Activated CD4-positive, alpha-beta T cell treated with anti-CD3 and anti-CD28 coated beads for 36 hours (primary cell): Measurements from ENCODE around the gene EPHX1. TPM values are rescaled to one million over a fixed set of nuclear protein-coding genes. Genes with fewer than 3 reads are reported as not detected.

ENCODE experiments used
- ATAC-seq: fragments of 200-7000 bp; cut with Tn5 transposase; one replicate; pipeline ENCODE4 v1.10.0; 2021; ENCODE audit warnings: mild to moderate bottlenecking, moderate library complexity
- CTCF ChIA-PET: fragments of 350-600 bp; sonication (Branson Sonifier 250); formaldehyde crosslinking; loops from one replicate; lab custom pipeline; 2021; ENCODE audit warnings: antibody characterized with exemption; lab: Charles Lee
- POLR2A ChIA-PET: fragments of 350-600 bp; sonication (Branson Sonifier 250); formaldehyde crosslinking; loops from one replicate; lab custom pipeline; 2021; ENCODE audit warnings: antibody characterized with exemption, inconsistent platforms; lab: Charles Lee
- DNase-seq: peaks from one replicate; pipeline ENCODE4 v3.0.0-alpha.2; 2020
- H3K27ac Mint-ChIP-seq: one replicate; pipeline ENCODE4 v1.8.0; 2021; ENCODE audit warnings: mixed read lengths
- H3K27me3 Mint-ChIP-seq: one replicate; pipeline ENCODE4 v1.8.0; 2021; ENCODE audit warnings: mixed read lengths
- H3K36me3 Mint-ChIP-seq: one replicate; pipeline ENCODE4 v1.8.0; 2021; ENCODE audit warnings: low read depth, mixed read lengths
- H3K4me1 Mint-ChIP-seq: one replicate; pipeline ENCODE4 v1.8.0; 2021; ENCODE audit warnings: mixed read lengths
- H3K4me3 Mint-ChIP-seq: one replicate; pipeline ENCODE4 v1.8.0; 2021; ENCODE audit warnings: mild to moderate bottlenecking, moderate library complexity, mixed read lengths
- H3K9me3 Mint-ChIP-seq: one replicate; pipeline ENCODE4 v1.8.0; 2021; ENCODE audit warnings: low read depth, mixed read lengths
- intact Hi-C, 2 experiments: fragments of 100-400 bp; cut with DNase I in 1 of 2; cut with micrococcal nuclease in 1 of 2; formaldehyde crosslinking; loops; one replicate each; pipeline versions ENCODE4 v1.14.2 to v1.15.1; 2022 to 2024; cut with DNase I, micrococcal nuclease
- total RNA-seq, 2 experiments: library from RNA; stranded (reverse); gene quantifications; one replicate each; pipeline ENCODE4 v1.2.3, GENCODE V29; 2021

The EPHX1 gene
- total RNA-seq, 2 experiments from 2014 or later = 2.5 to 2.6 TPM

DNA sequence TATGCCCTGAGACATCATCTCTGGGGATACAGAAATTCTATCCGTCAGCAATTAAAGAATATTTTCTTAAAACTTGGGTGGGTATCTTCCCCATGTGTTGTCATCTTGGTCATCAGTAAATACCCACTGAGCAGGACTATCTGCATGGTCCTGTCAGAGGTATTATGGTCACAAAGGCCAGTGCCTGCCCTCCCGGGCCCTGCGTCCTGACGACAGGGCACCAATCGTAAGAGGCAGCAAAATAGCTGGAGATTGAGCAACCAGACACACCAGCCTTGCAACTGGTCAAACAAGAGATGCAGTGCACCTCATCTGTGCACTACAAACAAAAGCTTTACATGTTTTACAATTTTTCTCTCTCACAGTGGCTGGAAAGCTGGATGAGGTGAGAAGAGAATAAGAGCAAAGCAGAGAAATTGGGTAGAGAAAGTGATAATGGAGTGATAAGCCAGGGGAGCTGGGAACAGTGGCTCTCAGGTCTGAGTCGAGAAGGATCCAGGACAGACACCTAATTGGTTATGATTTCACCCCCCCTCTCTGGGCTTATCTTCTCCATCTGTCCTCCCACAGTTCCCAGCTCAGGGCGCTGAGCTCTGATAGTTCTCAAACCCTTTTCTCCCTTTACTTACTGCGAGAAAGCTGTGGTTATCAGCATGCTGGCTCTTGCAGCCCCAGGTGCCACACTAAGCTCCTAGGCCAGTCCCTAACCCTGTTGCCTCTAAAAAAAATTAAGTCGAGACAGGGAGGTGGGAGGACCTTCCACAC, 41.1 kb upstream of the EPHX1 start:
- Mint-ChIP-seq H3K9me3 (no peaks in the 10 kb centered on the region), H3K4me3 (no peak overlapping the region), H3K27ac (no peak overlapping the region), H3K4me1 (no peaks in the 10 kb centered on the region), H3K36me3 (no peaks in the 10 kb centered on the region), H3K27me3 (no peaks in the 10 kb centered on the region)
- intact Hi-C loops = no loop called here
- no peak for ATAC-seq
- ChIA-PET POLR2A (interaction anchor here (1.0 to 1.6 kb wide), 2 partner anchors 9 to 19 kb away, joined by 3 to 6 read pairs; partner anchors contain the start of gene SRP9), CTCF (interaction anchor here (0.9 to 2.0 kb wide), 4 partner anchors 10 to 294 kb away, joined by 3 to 8 read pairs (median 4); partner anchors contain the start of gene SRP9)
- DNase-seq = no peak

DNA sequence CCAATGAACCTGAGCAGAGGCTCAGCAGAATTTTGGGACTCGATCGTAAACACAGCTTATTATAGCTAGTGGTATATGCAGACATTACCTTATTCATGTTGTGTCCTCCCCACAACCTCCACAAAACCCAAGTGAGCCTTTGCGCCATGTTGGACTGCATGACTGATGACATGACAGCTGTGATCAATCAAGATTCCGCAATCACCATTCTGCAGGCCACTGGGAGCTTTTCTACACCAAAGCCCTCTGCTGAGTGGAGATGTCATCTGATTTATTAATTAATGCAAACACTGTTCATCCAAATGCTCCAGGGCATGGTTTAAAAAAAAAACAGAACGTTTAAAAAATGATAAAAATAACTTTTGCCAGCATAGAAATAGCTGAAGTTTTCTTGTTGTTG, 40.2 kb upstream of the EPHX1 start:
- no peak for DNase-seq
- no peak overlapping the region for H3K27ac Mint-ChIP-seq
- intact Hi-C loops = no loop called here
- H3K4me3 Mint-ChIP-seq = no peak overlapping the region
- POLR2A ChIA-PET = interaction anchor here (1.0 to 1.6 kb wide), 2 partner anchors 8 to 20 kb away, joined by 3 to 6 read pairs; partner anchors contain the start of gene SRP9
- CTCF ChIA-PET = interaction anchor here (0.7 to 2.0 kb wide), 6 partner anchors 9 to 294 kb away, joined by 3 to 8 read pairs (median 4); partner anchors contain the start of gene SRP9
- H3K27me3 Mint-ChIP-seq = no peaks in the 10 kb centered on the region
- H3K4me1 Mint-ChIP-seq = no peaks in the 10 kb centered on the region
- no peaks in the 10 kb centered on the region for H3K36me3 Mint-ChIP-seq
- ATAC-seq = no peak
- no peaks in the 10 kb centered on the region for H3K9me3 Mint-ChIP-seq

DNA sequence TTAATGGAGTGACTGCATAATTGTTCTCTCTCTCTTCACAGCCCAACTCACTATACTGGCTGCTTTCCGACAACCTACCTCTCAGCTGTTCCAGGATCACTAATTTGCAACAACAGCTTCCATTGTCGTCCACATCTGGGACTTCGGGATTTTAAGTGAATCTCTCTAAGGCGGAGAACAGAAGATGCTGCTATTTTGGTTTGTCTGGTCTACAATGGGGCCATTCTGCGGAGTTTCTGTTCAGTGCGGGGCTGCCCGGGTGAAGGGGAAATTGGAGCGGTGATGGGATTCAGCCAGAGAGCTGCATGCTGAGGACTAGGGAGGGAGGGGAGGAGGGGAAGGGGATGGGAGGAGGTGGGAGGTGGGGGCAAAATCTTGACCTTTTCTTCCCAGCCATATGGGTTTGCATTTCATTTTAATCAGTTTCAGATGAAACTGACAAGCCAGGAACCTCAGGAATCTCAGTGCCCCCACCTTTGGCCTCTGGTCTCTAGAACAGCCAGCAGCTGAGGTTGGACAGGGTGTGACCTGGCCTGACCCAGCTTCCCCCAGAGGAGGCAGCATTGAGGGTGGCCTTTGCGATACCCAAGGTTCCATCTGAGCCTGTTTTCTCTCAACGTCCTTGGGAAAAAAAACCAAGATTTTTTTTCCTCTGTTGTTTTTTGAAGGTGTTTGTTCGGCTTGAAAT, 39.2 kb upstream of the EPHX1 start:
- H3K27ac Mint-ChIP-seq = no peak overlapping the region
- no peak for DNase-seq
- no peaks in the 10 kb centered on the region for H3K9me3 Mint-ChIP-seq
- H3K4me3 Mint-ChIP-seq = no peak overlapping the region
- H3K36me3 Mint-ChIP-seq = no peaks in the 10 kb centered on the region
- CTCF ChIA-PET = interaction anchor here (0.6 to 2.0 kb wide), 5 partner anchors 8 to 145 kb away, joined by 3 to 8 read pairs (median 4); partner anchors contain the start of gene SRP9
- ATAC-seq = no peak
- no peaks in the 10 kb centered on the region for H3K27me3 Mint-ChIP-seq
- POLR2A ChIA-PET = no interaction called here
- intact Hi-C loops = no loop called here
- H3K4me1 Mint-ChIP-seq = peaks cover 2% of the 10 kb centered on the region

DNA sequence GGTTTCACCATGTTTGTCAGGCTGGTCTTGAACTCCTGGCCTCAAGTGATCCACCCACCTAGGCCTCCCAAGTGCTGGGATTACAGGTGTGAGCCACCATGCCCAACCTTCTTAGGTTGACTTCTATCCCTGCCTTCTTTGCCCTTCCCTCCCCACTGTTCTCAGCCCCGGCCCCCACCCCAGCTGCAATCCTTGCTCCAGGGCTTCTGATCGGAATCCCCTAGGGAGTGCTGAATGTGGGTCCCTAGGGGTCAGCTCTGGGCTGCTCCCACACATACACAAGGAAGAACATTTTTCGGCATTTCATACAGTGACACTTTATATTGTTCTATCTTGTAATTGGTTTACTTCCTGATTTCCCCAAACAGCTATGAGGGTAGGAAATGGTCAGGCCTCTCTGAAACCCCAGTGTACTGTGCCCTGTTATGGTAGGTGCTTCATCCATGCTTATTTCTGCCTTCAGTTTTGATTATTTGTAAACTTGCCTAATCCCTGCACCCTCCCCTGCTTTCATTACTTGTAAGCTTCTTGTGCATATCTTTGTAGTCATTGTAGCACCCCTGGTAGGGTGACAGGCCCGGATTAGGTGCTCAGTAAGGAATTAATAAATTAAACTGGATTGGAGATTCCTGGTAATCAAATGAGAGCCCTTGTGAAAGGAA, 38.1 kb upstream of the EPHX1 start:
- no peaks in the 10 kb centered on the region for H3K36me3 Mint-ChIP-seq
- H3K27ac Mint-ChIP-seq = no peak overlapping the region
- H3K27me3 Mint-ChIP-seq = no peaks in the 10 kb centered on the region
- intact Hi-C loops = loop anchor here (1.0 to 2.0 kb wide), 3 partner anchors 217 to 296 kb away; no protein-coding TSS in a partner anchor
- ChIA-PET CTCF (interaction anchor here (0.7 to 0.9 kb wide), 4 partner anchors 14 to 295 kb away, joined by 3 to 5 read pairs (median 4); no protein-coding TSS in a partner anchor), POLR2A (no interaction called here)
- ATAC-seq = no peak
- no peaks in the 10 kb centered on the region for H3K9me3 Mint-ChIP-seq
- peaks cover 2% of the 10 kb centered on the region for H3K4me1 Mint-ChIP-seq
- no peak overlapping the region for H3K4me3 Mint-ChIP-seq
- DNase-seq = no peak

DNA sequence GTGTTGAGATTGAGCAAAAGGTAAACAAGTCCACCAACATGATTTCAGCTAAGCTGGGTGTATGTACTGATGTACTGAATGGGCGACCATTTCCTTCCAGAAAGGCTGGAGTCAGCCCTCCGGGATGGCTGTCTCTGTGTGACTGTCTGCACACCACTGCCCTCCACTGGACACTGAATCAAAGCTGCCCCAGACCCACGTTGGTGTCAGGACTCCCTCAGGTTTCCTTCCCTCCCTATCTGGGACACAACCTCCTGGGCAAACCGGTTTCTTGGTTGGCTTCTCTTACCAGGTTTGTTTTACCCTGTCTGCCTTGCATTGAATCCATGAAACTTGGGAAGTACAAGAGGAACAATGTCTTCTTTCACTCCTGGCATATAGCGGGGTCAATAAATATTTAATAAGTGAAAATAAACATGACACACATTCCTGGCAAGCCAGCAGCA, 37.6 kb upstream of the EPHX1 start:
- Mint-ChIP-seq H3K27me3 (no peaks in the 10 kb centered on the region), H3K4me3 (no peak overlapping the region), H3K27ac (no peak overlapping the region), H3K9me3 (no peaks in the 10 kb centered on the region), H3K36me3 (no peaks in the 10 kb centered on the region), H3K4me1 (peaks cover 2% of the 10 kb centered on the region)
- ATAC-seq = peak; percentile 50
- ChIA-PET CTCF (interaction anchor here (0.6 to 0.9 kb wide), 5 partner anchors 13 to 298 kb away, joined by 3 to 5 read pairs (median 3); no protein-coding TSS in a partner anchor), POLR2A (no interaction called here)
- peak; percentile 66 for DNase-seq
- intact Hi-C loops = loop anchor here (1.0 to 2.0 kb wide), 3 partner anchors 218 to 297 kb away; no protein-coding TSS in a partner anchor

DNA sequence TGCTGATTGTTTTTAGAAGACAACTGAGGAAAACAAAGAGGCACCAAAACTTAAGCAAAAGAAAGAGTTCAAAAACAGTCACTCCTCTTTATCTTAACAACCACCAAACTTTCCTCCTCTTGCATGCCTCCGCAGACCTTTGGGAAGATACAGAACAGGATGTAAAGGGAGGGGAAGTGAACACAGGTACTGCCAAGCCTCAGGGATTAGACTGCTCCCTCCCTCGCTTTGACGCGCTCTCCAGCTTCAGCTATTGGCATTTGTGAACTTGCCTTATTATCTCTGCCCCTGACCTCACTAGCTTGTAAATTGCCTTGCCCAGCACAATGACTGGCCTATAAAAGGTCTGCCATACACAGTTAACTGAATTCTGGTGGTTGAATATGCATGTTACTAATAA, 37.1 kb upstream of the EPHX1 start:
- ATAC-seq (no peak), DNase-seq (no peak)
- intact Hi-C loops = loop anchor here (1.0 to 2.0 kb wide), 3 partner anchors 218 to 298 kb away; no protein-coding TSS in a partner anchor
- ChIA-PET CTCF (interaction anchor here (0.5 to 0.9 kb wide), 4 partner anchors 93 to 298 kb away, joined by 3 to 5 read pairs (median 3); no protein-coding TSS in a partner anchor), POLR2A (no interaction called here)
- H3K4me3 Mint-ChIP-seq = no peak overlapping the region
- H3K36me3 Mint-ChIP-seq = no peaks in the 10 kb centered on the region
- no peaks in the 10 kb centered on the region for H3K27me3 Mint-ChIP-seq
- H3K4me1 Mint-ChIP-seq = peaks cover 2% of the 10 kb centered on the region
- no peaks in the 10 kb centered on the region for H3K9me3 Mint-ChIP-seq
- no peak overlapping the region for H3K27ac Mint-ChIP-seq

DNA sequence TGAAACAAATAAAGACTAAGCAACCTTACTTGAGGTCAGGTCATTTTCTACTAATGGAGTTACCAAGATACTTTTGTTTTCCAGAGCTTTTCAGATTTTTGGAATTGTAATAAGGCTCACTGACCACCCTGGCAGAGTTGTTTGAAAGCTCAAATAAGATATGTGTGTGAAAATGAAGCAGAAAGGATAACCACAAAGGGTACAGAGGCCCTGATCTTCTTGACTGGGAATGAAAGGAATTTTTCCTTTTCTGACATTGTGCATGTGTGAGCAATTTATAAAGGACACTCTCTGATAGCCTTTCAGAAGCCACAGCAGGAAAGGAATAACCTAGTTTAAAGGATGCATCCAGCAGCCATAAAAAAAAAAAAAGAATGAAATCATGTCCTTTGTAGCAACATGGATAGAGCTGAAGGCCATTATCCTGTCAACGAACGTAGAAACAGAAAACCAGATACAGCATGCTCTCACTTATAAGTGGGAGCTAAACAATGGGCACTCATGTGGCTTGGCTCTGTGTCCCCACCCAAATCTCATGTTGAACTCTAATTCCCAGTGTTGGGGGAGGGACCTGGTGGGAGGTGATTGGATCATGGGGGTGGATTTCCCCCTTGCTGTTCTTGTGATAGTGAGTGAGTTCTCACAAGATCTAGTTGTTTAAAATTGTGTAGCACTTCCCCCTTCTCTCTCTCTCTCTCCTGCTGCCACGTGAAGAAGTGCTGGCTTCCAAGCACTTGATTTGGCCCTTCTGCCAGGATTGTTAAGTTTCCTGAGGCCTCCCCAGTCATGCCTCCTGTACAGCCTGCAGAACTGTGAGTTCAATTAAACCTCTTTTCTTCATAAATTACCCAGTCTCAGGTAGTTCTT, 35.4 kb upstream of the EPHX1 start:
- no peak for DNase-seq
- POLR2A ChIA-PET = no interaction called here
- ATAC-seq = no peak
- CTCF ChIA-PET = interaction anchor here (0.6 to 1.0 kb wide), 3 partner anchors 31 to 137 kb away, joined by 3 read pairs; no protein-coding TSS in a partner anchor
- no peaks in the 10 kb centered on the region for H3K9me3 Mint-ChIP-seq
- peaks cover 10% of the 10 kb centered on the region for H3K36me3 Mint-ChIP-seq
- no peak overlapping the region for H3K4me3 Mint-ChIP-seq
- intact Hi-C loops = loop anchor here in 1 of 2 experiments (5.0 kb wide), 3 partner anchors 138 to 288 kb away; partner anchors contain the start of gene H3-3A
- no peak overlapping the region for H3K27ac Mint-ChIP-seq
- H3K27me3 Mint-ChIP-seq = no peaks in the 10 kb centered on the region
- peaks cover 5% of the 10 kb centered on the region for H3K4me1 Mint-ChIP-seq

DNA sequence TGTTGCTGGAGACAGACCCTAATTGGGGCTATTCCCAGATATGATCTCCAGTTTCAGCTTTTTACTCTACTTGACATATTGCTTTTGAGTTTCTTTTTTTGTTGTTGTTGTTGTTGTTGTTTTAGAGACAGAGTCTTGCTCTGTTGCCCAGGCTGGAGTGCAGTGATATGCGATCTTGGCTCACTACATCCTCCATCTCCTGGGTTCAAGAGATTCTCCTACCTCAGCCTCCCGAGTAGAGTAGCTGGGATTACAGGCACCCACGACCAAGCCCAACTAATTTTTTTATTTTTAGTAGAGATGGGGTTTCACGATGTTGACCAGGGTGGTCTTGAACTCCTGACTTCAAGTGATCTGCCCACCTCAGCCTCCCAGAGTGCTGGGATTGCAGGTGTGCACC, 33.6 kb upstream of the EPHX1 start:
- H3K9me3 Mint-ChIP-seq = no peaks in the 10 kb centered on the region
- ATAC-seq (no peak), DNase-seq (no peak)
- H3K27ac Mint-ChIP-seq = no peak overlapping the region
- H3K27me3 Mint-ChIP-seq = no peaks in the 10 kb centered on the region
- CTCF ChIA-PET = interaction anchor here (1.0 to 3.0 kb wide), 2 partner anchors 9 to 148 kb away, joined by 3 to 18 read pairs; partner anchors contain the start of gene PYCR2
- H3K4me1 Mint-ChIP-seq = peaks cover 19% of the 10 kb centered on the region
- H3K36me3 Mint-ChIP-seq = peaks cover 19% of the 10 kb centered on the region
- no peak overlapping the region for H3K4me3 Mint-ChIP-seq
- intact Hi-C loops = loop anchor here (2.0 to 5.0 kb wide), 6 partner anchors 123 to 345 kb away; partner anchors contain the start of genes ENAH (in 1 of the 2) and H3-3A (in 1 of the 2)
- POLR2A ChIA-PET = interaction anchor here (0.7 kb wide), 1 partner anchor 283 kb away, joined by 3 read pairs; no protein-coding TSS in a partner anchor

DNA sequence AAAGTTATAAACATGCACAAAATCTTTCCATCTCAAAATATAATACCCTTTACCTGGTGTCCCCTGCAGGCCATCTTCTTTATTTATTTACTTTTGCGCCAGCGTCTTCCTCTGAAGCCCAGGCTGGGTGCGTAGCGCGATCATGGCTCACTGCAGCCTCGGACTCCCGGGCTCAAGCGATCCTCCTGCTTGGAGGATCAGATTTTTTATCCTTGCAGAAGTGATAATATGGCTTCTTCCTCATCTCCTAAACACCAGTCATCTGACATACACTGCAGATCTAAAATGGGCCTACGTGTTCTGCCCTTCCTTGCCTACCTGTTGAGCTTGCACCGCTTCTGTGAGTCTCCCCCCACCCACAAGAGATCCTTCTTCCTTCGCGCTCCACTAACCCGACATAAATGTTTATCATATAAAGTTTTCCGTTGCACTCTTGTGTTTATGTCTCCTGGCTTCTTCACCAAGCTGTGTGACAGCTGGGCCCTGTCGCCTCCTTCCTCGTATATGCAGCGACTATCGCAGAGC, 32.8 kb upstream of the EPHX1 start:
- H3K4me3 Mint-ChIP-seq = no peak overlapping the region
- H3K27ac Mint-ChIP-seq = no peak overlapping the region
- H3K4me1 Mint-ChIP-seq = peaks cover 25% of the 10 kb centered on the region
- H3K9me3 Mint-ChIP-seq = no peaks in the 10 kb centered on the region
- peaks cover 20% of the 10 kb centered on the region for H3K36me3 Mint-ChIP-seq
- CTCF ChIA-PET = interaction anchor here (0.5 to 3.4 kb wide), 24 partner anchors 9 to 571 kb away, joined by 3 to 18 read pairs (median 4); partner anchors contain the start of genes ENAH and PYCR2
- DNase-seq (peak; percentile 43), ATAC-seq (peak; percentile 19)
- intact Hi-C loops = loop anchor here (1.0 to 5.0 kb wide), 17 partner anchors 33 to 349 kb away; partner anchors contain the start of genes H3-3A (in 2 of the 2), ENAH (in 1 of the 2), EPHX1 (in 1 of the 2) and LBR (in 1 of the 2)
- POLR2A ChIA-PET = interaction anchor here (0.6 to 2.0 kb wide), 12 partner anchors 8 to 322 kb away, joined by 3 to 17 read pairs (median 6); partner anchors contain the start of genes PYCR2, SDE2 and TMEM63A
- H3K27me3 Mint-ChIP-seq = no peaks in the 10 kb centered on the region
